Inferior parietal cortex (tissue), 1 donor: Measurements from ENCODE around the gene DBX1.
"Not testable (repeated sequence)": the region's sequence is repeated elsewhere in the genome, so short reads cannot be mapped to it uniquely, and the experiment has no call there.

Experiments
- DNase-seq: peaks from one replicate; pipeline ENCODE4 v3.0.0-alpha.2; 2016; ENCODE audit errors: extremely low spot score

DBX1 gene

DNA sequence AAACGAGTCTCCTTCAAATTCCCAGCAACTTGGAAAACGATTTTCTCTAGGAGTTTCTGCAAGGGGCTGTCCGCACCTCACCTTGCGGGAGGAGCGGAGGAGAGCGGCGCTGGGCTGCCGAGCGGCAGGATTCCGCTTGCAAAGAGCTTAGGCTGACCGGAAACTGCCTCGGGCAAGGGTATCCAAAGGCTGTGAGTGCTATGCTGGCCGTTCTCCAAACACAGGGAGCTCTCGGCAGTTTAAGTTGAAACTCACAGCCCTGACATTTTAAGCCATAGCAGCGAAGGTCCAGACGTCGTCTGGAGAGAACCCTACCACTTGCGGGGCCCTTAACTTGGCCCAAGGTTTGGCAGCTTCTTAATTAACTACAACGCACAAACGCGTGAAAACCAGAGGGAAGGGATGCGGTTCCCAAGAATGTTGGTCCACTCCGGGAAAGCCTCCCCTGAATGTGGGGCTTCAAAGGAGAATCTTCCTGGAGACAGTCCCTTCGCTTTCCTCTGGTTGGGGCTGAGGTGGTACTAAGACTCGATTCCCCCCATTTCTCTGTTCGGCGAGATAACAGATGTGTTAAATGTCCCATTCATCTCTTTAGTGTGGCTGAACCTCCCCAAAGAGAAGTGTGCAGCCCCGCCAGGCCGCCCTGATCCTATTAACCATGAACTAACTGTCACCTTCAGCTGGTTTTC lies 1.1 kb upstream of the DBX1 start:
- no peak for DNase-seq

- no peak for DNase-seq
Measured at GRCh38 chr11:20159466-20160381, 551 bp downstream of the DBX1 start.

DNA sequence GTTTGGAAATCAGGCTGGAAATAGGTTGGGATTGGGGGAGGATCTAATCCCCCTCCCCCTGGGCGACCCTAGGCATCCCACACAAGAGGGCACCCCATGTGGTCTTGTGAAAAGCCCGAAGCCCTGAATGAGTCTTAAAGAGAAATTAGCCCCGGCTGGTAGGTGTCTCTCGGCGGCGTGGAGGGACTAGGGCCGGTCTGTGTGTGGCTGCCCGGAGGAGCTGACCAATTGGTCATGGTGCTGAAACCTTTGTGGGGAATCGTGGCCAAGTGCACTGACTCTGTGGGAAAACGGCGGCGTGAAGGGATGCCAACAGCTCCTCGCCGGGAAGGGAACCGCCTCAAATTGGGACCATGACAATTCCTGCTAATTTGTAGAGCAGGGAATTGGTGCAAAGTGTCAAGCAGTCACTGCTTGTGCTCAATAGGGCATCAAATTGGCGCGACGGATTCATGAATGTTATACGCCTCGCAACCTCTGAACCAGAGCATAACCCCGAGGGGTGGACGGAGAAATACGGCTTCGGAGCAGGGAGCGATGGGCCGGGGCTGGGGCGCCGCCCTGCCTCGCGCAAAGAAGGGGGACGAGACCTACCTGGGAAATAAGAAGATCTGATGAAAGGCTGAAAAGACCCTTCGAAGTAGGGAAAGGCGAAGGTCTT lies 1.5 kb downstream of the DBX1 start:
- DNase-seq = no peak

GRCh38 chr11:20157728-20158127 lies 2.5 kb downstream of the DBX1 start:
- no peak for DNase-seq

DNA sequence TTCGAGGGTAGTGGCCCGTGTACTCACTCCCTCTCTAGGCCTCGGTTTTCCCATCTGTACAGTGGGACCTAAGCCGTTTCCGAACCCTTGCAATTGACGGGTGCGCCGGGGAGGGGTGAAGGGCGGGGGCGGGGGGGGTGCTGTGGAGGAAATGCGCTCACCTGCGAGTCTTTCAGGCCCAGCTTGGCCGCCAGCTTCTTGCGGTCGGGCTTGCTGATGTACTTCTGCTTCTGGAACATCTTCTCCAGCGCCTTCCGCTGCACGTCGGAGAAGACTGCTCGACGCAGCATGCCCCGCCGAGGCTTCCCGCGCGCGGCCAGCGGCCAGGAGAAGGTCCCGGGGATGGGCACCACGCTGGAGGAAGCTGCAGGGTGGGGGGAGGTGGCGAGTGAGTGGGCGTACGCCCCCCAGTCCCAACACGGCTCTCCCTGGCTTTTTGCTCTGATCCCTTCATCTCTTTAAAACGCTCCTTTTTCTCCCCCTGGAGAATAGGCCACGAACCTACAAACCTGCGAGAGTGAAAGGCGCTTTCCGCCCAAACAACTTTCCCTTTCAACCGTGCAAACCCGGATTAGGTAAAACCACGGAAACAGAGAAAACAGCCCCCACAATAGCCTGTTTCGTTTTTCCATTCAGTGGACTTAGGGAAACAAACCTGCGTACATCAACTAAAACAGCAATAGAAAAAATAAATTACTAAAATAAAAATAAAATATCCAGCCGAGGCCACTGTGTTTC lies 3.2 kb downstream of the DBX1 start:
- no peak for DNase-seq

DNA sequence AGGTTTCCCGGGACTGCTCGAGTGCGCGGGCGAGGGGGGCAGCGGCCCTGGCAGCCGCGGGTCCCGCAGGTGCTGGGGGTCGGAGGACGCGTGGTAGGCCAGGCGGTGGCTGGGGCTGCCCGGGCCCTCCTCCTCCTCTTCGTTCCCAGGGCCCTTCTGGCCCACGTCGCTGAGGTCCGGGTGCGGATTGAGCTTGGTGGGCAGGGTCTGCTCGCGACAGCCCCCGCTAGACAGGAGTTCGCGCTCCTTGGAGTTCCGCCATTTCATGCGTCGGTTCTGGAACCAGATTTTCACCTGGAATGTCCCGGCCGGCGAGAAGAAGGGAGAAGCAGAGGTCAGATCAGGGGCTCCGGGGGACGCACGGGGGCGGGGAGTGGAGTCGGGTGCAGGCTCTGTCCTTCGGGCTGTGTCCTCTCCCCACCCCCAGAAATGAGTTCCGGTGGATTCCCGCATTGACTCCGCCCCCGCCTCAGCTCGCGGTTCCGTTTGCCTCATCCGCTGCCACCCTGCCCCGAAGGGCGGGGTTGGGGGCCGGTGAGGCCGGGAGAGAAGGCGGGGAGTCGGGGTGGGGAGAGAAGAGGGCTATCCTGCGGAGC lies 3.9 kb downstream of the DBX1 start:
- no peak for DNase-seq

GRCh38 chr11:20155683-20156279 lies 4.5 kb downstream of the DBX1 start:
- DNase-seq = no peak

- no peak for DNase-seq
Measured at GRCh38 chr11:20154381-20154780, 5.9 kb downstream of the DBX1 start.

DNA sequence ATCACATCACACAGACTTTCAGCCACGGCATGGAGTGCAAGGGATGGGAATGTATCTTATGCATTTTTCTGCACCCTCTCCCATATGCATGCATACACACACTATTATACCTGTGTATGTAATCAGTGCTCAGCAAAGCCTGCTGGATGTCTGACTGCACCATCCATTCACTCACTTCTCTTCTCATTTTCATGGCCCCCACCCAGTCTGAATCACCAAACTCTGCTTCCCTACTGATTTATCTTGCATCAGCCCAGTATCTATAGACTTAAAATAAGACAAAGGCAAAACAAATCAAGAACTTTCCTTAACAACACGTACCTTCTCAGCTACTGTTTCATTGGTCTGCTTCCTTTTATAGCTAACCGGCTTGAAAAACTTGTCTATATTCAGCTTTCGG lies 21.6 kb downstream of the DBX1 start:
- DNase-seq = no peak

- DNase-seq = no peak
Measured at GRCh38 chr11:20137637-20138036, 22.6 kb downstream of the DBX1 start.

DNA sequence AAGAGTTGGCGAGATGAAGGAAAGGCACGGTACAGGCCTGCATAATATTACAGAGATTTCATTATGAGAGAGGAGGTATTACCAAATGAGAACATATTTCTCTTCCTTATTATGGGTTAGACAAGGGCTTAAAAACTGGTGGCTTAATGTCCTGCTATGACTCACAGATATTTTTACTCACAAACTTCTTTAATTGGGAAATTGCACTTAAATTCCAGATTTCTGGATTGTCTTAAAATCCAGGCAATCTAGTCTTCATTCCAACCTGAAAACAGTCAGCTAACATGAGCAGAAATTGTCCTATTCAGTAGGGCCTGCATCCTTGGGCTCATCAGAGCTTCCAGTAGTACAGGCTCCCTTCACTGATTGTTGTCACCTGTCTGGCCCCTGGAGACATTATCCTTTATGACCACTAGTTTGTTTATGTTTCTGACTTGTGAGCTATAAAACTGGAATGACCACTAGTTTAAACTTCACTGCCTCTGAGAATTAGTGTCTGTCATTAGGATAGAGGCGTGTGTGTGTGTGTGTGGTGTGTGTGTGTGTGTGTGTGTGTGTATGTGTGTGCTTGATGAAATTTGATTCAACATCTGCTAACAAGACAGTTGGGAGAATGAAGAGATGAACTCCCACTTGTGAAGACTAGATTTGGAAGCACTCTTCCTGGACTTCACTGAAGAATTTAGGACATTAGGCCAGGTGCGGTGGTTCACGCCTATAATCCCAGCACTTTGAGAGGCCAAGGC lies 25.1 kb downstream of the DBX1 start:
- DNase-seq = no peak

DNA sequence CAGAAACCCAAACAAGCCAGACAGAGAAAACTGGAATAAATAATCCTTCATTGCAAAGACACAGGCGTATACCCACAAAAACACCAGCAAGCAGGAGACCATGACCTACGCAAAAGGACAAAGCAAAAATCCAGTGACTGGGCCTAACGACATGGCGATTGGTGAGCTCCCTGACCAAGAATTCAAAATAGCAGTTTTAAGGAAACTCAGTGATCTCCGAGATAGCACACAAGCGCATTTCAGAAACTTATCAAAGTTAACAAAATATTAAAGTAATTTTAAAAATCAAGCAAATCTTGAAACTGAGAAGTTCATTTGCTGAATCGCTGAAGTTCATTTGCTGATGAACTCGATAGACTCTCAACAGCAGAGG lies 27.6 kb downstream of the DBX1 start:
- DNase-seq = no peak

- DNase-seq = peak; percentile 77
Measured at GRCh38 chr11:20131788-20132666, 28.2 kb downstream of the DBX1 start.

DNA sequence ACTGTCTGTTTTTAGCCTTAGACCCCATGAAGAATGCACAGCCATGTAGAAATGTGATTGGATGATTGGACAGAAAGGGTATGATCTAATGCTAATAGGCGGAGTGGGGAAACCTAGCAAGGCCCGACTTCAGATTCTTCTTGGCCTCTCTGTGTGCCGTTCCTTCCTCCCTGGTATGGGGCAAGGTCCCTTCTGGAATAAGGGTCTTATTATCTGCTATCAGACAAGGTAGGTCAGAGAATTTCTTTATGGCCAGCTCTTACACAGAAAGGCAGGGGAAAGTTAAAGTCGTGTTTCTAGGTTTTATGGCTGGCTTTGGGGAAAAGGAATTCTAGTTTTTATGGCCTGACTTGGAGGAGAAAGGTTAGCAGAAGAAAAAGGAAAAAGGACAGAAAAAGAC lies 30.6 kb downstream of the DBX1 start:
- no peak for DNase-seq

- DNase-seq = not testable (repeated sequence)
Measured at GRCh38 chr11:20128528-20128825, 31.8 kb downstream of the DBX1 start.

DNA sequence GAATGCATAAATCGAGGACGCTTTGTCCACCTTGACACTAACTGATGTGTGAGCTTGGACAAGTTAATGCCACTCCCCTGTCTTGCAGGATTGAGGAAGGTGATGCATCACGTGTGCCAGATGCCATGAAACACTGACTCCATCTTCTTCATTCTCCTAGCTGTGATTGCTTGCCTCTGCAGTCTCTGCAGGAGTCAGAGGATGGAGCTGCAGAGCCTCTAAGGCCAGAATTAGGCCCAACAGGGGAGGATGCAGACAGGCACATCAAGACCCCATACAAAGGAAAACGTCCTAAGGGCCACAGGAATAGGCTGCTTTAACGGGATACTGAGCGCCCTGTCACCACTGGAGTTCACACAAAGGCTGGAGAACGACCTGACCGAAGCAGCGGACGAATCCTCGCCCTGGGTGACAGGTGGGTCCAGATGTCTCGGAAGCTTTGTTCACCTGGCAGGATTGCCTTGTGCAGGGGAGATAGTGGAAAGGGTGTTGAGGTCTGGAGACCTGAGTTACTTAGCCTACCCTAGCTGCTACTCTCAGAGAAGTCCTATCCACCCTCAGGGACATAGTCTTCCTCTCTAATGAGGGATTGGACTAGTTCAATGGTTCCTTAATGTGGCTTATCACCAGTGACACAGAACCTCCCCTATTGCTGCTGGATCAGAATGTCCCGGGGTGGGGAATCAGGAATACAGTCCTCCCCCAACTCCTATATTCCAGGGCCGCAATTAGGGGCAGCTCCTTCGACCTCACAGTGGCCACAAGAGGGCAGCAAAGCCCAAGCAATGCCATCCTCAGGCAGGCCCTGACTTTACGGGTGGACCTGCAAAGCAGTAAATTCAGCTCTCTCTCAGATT lies 32.4 kb downstream of the DBX1 start:
- peak; percentile 89 for DNase-seq

GRCh38 chr11:20126724-20127123 lies 33.6 kb downstream of the DBX1 start:
- DNase-seq = no peak

DNA sequence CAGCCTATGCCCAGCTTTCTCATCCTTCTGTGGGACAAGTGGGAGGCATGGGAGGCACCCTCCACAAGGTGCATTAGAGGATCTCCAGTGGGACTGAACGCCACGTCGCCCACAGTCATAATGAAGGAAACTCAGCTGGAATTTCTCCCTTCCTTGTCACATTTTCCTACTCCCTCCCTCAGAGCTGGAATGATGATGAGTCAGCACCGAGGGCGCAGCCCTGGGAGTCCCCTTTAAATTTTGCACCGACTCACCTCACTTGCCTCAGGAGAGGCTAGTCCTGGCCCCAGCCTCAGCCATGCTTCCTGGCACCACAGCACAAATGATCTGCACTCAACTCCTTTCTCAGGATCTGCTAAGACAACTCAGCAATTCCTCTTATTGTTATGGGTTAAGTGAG lies 34.3 kb downstream of the DBX1 start:
- no peak for DNase-seq

DNA sequence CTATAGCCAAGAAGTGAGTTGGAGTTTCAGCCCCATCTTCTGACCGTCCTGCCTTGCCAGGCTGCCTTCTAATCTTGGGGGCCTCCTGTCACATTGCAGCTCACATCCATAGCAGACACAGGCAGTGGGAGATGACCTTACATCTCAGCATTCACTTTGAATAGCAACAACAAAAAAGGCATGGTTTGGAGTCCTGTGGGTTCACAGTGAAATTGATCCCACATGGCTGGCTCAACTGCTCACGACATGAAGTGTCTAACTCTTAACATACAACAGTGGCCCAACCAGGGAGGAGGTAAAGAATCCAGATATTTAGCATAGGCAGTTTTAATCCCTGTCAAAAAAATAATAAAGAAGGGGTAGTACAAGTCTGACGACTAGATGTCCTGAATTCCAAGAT lies 38.1 kb downstream of the DBX1 start:
- DNase-seq = no peak
